Head of caudate nucleus (tissue), 42 donors: Measurements from ENCODE around the gene B4GALT1.

ENCODE experiments used
- DNase-seq, 42 donors: peaks; one replicate each; pipeline versions ENCODE4 v3.0.0 to v3.0.0-alpha.2; 2020 to 2021; ENCODE audit warnings: mixed read lengths in 7 of 42
- intact Hi-C: fragments of 100-400 bp; cut with DNase I; formaldehyde crosslinking; loops from one replicate; pipeline ENCODE4 v1.15.0; 2022

The B4GALT1 gene

GRCh38 chr9:33151007-33151557 lies 16.1 kb downstream of the B4GALT1 start:
- peak in 3 of 42 donors; percentile 6 to 36 (median 11) for DNase-seq
- intact Hi-C loops = no loop called here

DNA sequence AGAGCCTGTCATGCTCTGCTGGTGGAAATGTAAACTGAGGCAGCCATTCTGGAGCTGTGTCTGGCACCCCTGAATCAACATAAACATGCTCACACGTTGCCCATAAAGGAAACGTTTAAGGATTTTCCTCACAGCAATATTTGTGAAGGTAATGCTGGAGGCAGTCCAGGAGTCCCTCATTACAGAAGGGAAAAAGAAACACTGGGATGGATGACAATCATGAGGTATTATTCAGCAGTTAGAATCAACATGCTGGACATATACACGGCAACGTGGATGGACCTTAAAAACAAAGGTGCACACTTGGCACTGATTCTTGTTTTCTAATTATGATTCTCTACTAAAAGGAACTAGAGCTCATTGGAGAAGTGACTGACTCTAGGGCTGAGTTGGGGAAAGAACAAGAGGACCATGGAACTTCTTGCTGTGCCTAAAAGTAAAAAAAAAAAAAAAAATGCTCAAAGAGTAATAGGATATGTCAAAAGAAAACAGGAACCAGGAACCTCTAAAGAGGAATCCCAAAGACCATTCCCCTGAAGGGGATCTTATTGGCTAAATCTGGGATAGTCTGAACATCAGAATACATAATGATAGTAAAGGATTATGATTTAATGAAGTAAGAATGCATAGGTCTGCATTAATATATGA lies 18.6 kb downstream of the B4GALT1 start:
- intact Hi-C loops = no loop called here
- DNase-seq = peak in 1 of 42 donors; percentile 2

DNA sequence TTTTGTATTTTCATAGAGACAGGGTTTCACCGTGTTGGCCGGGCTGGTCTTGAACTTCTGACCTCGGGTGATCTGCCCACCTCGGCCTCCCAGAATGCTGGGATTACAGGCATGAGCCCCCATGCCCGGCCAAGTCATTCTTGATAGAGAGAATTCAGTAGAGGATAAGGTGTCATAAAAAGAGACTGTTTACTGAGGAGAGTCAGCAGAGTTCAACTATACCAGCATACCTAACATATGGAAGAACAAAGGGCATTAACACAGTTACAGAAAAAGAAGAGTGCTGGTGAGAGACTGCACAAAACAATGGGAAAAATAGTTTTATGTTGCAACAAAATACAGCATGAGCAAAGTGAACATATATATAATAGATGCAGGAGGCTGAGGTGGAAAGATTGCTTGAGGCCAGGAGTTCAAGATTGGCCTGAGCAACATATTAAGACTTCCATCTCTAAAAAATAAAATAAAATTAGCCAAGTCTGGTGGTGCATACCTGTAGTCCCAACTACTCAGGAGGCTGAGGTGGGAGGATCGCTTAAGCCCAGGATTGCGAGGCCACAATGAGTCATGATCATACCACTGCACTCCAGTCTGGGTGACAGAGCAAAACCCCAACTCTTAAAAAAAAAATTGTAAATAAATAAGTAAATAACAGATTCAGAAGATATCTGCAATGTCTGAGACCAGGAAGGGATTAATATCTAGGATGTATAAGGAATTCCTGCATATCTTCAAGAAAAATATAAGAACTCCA lies 19.5 kb downstream of the B4GALT1 start:
- intact Hi-C loops = no loop called here
- DNase-seq = peak in 2 of 42 donors; percentile 5

DNA sequence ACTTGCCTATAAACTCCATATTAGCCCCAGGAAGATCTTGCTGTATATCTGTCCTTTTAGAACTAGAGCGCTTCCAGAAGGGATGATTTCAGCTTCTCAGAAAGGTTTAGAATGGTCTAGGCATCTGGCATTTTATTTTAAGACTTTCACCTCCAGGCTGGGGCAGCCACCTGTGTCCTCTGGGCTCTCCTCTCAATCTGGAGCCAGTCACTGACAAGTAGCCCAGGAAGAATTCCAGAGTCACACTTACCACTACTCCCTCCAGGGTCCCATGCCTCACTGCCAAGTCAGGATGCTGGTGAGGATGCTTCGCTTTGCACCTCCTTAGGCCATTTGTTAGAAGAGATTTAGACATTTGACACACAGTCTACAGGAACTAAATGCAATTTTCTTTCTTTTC lies 20.8 kb downstream of the B4GALT1 start:
- DNase-seq = peak in 1 of 42 donors; percentile 5

DNA sequence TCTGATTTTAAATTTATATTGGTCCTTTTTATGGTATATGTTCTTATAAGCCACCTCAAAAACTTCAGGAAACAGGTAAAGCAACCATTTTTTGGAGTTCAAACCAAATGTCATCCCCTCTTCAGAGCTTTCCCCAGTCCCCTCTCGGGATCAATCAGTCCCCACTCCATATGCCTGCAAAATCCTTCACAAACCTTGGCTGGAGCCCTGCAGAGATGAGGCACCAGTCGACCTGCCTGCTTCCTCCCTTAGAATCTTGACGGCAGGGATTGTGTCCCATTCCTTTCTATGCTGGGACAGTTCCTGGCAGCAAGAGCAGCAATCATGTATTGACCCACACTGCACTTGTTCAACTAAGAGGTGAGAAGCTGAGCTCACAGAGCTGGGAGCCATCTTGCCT lies 22.6 kb downstream of the B4GALT1 start:
- intact Hi-C loops = no loop called here
- DNase-seq = peak in 1 of 42 donors; percentile 15

More for the DNA sequence above, 20.8 kb downstream of the B4GALT1 start:
- intact Hi-C loops = no loop called here

- DNase-seq = peak in 3 of 42 donors; percentile 5 to 24 (median 16)
- intact Hi-C loops = no loop called here
Measured at GRCh38 chr9:33143241-33143661, 23.9 kb downstream of the B4GALT1 start.

- intact Hi-C loops = no loop called here
- peak in 1 of 42 donors; percentile 1 for DNase-seq
Measured at GRCh38 chr9:33142535-33142934, 24.6 kb downstream of the B4GALT1 start.

DNA sequence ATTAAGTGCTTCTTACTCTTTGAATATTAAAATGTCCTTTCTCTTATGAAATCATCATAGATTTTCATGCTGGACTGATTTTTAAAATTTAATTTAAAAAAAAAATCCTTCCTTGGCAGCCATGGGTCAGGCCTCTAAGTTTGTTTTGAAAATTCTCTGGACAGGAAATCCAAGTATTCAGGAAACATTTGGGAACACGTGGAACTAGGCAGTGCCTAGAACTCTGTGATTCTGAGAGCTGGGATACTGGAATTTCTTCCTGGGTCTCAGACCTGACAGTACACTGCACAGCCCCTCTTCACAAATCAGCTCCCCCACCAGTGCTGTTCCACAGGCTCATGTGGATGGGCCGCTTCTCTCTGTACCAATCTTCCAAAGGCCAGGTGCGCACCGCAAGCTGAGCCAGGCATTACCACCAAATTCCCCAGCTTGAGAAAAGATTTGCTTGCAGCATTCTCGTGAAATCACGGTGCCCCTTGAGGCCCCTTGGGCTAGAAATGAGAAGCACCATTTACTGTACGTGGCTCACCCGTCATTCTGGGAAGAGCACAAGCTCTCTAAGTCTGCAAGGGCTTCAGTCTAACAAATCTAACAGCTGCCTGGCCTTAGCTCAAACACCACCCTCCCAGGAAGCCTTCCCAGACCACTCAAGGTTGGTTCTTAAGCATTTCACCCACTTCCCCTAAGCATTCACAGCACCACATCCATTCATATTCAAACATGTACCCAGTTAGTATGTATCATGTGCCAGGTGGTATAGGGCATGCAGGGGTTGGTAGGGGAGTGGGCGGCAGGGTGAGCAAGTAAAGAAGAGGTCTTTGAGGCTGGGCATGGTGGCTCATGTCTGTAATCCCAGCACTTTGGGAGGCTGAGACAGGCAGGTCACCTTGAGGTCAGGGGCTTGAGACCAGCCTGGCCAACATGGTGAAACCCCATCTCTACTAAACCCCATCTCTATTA lies 26.5 kb downstream of the B4GALT1 start:
- DNase-seq = peak in 2 of 42 donors; percentile 22 to 28
- intact Hi-C loops = no loop called here

- peak in 3 of 42 donors; percentile 33 to 49 (median 44) for DNase-seq
- intact Hi-C loops = no loop called here
Measured at GRCh38 chr9:33139421-33140228, 27.5 kb downstream of the B4GALT1 start.

DNA sequence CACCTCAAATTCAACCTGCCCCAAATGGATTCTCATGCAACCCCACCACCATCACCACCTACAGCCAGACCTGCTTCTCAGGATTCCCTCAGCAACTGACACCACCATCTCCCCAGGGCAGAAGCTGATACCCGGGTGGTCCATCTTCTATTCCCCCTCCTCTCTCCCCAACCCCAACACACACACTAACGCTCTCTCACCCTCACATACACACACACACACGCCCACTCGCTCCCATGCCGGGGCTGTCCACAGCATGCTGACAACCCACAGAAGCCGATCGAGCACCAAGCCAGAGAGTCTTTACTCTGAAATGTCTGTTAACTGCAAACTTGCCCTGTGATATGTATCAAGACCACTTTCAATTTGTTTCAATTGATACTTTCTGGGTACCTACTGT lies 28.4 kb downstream of the B4GALT1 start:
- DNase-seq = peak in 1 of 42 donors; percentile 12
- intact Hi-C loops = no loop called here

GRCh38 chr9:33137781-33138264 lies 29.3 kb downstream of the B4GALT1 start:
- DNase-seq = no peak
- intact Hi-C loops = no loop called here

DNA sequence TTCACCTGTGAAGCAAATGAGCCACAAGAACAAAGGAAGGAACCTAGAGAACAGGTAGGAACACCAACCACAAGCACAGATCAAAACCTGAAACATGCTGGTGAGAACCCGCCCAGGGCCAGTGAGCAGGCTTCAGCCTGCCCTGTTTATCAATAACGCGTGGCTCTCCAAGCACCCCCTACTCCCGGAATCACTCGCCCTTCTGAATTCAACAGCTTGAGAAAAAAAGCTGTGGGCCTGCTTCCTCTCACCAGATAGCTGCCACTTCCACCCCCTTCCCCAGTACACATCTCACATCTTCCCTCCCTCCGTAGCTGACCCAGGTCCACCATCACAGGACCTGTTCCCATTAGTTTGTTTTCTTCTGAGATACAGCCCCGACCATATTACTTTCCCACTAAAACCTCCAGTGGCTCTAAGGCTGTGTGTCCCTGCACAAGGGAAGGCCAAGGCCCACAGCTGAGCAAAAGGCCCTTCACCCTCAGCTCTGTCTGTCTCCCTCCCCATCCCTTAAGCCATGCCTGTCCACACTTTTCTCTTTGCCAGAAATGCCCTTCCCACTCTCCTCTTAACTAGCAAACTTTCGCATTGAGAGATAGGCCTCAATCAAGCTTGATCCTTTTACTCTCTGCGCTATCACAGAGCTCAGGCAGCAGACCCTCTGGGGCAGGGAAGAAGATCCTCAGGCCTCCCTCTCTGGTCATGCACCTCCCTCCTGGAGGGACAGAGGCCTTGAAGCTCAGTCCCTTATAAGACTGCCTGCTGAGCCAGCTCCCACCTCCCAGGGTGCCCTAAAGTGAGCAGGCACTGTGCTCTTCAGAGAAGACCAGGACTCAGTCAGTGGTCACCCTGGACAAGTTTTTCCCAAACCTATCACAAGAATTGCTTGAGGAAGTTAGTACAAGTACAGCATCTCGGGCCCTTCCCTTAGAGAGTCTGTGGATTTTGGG lies 30.1 kb downstream of the B4GALT1 start:
- intact Hi-C loops = no loop called here
- DNase-seq = peak in 2 of 42 donors; percentile 4 to 25

DNA sequence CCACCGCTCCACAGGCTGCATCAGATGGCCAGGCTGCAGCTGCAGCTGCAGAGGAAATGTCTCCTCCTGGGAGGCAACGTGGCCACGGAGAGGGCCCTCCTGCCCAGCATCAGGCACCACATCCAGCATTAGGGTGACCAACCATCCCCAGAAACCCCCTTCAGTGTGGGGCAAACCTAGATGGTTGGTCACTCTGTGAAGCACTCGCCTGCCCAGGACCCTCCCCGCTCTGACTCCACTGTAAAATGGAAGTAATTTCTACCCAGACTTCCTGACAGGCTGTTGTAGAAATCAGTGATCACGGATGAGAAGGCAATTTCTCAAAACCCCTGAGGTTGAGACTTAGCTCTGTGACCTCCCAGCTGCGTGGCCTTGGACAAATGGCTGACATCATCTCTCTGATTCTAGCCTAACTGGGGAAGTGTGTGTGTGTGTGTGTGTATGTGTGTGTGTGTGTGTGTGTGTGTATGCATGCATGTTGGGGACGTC lies 31.6 kb downstream of the B4GALT1 start:
- peak in 2 of 42 donors; percentile 28 to 41 for DNase-seq
- intact Hi-C loops = no loop called here

- peak in 2 of 42 donors; percentile 34 to 36 for DNase-seq
- intact Hi-C loops = no loop called here
Measured at GRCh38 chr9:33135031-33135461, 32.1 kb downstream of the B4GALT1 start.

GRCh38 chr9:33133186-33133585 lies 34.0 kb downstream of the B4GALT1 start:
- peak in 34 of 42 donors; percentile 25 to 85 (median 54) for DNase-seq
- intact Hi-C loops = no loop called here
